Islet precursor cell (in vitro differentiated cells): ENCODE data around the gene USF3.

ENCODE experiments used
- DNase-seq: peaks from one replicate; pipeline ENCODE4 v3.0.0-alpha.2; 2018

Gene USF3

DNA sequence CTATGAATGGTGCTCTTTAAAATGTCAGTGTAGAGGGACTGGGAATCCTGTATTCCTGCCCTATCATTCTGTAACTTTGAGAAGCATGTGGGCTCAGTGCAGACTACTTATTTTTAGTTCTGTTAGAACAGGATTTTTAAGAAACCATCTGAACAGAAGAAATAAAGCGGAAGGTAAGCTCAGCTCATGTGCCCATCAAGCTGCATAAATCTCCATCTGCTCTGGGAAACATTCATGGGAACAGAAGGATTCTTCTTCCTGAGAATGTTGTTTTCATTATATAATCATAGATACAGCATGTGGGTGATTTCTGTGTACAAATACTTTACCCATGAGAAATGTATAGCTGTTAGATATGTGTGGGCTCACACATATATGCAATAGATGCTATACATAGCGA, 94.2 kb downstream of the USF3 start:
- no peak for DNase-seq

DNA sequence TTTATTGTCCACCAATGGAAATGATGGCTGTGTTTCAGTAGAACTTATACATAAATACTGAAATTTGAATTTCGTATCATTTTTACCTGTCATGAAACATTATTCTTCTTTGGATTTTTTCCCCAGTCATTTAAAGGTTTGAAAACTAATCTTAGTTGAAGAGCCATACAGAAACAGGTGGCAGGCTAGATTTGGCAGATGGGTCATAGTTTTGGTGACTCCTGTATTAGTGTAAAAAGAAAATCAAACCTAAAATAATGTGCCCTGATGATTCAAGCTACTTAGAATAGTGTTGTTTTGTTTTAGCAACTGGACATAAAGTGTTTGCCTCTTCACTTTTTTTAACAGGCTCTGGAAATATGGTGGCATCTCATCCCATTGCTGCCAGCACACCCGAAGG, 95.2 kb downstream of the USF3 start:
- DNase-seq, result no peak

DNA sequence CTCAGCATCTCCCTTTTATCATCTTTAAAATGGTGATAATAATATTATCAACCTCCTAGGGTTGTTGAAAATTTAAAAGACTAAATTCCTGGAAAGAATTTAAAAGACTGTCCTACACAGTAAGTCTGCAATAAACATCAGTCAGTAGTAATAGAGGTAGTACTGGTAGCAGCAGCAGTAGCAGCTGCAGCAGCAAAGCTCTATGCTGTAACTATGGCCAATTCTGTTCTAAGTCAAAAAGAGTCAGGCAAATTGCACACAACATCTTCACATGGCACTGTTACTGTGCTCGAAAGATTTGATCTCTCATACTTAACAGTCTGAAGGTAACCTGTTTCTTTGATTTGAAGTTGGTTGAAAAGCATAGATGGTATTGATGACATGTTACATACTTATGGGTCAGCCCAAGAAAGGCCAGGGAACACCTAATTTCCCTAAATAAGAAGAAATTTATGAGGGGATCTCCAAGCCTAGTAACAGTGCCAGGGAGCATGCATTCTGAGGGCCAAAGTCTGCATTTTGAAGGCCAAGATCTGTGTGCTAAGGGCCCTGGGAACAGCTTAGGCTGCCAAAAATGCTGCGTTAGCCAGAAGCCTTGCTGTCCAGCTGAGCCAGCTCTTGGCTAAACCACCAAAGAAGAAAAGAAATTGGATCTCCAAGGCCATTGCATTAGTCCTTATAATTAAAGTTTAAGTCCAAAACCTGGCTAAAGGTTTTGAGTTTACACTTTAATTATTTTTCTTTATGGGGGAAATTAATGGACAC, 95.8 kb downstream of the USF3 start:
- DNase-seq, result no peak
